HG03139 (cell line): Measurements from ENCODE around the gene TSC1.
A peak's percentile ranks its signal among the peaks of the same experiment; 100 is the strongest.
"Not testable (repeated sequence)": the region's sequence is repeated elsewhere in the genome, so short reads cannot be mapped to it uniquely, and the experiment has no call there.

Experiments
- ATAC-seq: cut with Tn5 transposase; IDR thresholded peaks from one replicate; pipeline ENCODE4 v1.9.1; 2021; ENCODE audit not compliant: unreplicated experiment

The TSC1 gene

GRCh38 chr9:132944294-132945185 is at the start of gene TSC1:
TSS of gene TSC1 (minus strand) at chr9:132944616. CDS start at chr9:132928872, 15,744 bp downstream.
- peak; percentile 57 for ATAC-seq

DNA sequence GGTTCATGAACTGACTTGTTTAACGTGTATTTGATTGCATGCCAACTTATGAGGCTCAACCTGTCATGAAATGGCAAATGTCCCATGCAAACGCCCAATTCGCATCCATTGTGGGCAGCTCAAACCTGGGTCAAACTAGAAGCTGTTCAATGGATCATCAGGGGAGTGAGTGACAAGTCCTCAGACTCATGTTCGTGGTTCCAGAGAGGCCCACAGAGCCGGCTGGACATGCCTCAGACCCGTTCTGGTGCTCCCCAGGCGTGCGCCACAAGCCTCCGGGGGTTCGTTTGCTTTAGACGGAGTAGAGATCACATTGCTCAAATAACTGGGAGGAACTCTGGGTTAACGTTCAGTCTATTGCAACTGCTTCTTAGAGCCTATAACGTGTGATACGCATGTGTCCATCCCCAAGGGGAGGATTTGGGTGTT is 49.1 kb upstream of the TSC1 start:
- no peak for ATAC-seq

DNA sequence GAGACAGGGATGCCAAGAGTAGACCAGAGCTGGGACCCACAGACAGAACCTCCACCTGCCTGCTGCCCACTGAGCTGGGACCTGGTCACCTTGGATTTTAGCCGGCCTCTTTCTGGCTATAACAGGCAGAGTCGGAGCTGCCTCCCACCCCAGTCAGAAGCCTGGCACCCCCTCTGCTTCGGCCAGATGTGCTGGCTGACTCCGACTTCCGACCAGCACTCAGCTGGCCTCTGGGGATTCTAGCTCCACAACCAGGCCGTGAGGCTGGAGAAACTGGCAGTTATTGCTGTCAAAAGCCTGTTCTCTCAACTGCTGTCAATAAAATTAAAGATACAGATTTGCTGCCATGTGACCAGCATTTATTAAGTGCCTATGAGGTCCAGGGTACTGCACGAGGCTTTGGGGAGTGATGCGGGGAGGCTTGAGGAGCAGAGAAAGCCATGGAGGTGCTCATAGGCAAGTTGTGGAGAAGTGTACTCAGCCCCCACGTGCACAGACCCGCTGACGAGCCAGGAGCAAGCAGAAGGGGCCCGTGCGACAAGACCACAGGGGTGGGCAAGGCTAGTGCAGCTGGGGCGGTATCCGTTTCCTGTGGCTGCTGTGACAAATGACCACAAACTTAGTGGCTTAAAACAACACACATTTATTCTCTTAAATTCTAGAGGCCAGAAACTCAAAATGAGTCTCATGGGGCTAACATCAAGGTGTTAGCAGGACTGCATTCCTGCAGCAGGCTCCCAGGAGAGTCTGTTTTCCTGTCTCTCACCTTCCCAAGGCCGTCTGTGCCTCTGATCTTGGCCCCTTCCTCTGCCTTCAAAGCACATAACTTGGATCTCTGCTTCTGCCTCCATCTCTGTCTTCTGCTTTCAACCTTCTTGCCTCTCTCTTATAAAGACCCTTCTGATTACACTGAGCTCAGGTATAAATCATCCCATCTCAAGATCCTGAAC is 47.2 kb upstream of the TSC1 start:
- no peak for ATAC-seq

GRCh38 chr9:132990781-132991180 is 46.4 kb upstream of the TSC1 start:
- ATAC-seq, result no peak

DNA sequence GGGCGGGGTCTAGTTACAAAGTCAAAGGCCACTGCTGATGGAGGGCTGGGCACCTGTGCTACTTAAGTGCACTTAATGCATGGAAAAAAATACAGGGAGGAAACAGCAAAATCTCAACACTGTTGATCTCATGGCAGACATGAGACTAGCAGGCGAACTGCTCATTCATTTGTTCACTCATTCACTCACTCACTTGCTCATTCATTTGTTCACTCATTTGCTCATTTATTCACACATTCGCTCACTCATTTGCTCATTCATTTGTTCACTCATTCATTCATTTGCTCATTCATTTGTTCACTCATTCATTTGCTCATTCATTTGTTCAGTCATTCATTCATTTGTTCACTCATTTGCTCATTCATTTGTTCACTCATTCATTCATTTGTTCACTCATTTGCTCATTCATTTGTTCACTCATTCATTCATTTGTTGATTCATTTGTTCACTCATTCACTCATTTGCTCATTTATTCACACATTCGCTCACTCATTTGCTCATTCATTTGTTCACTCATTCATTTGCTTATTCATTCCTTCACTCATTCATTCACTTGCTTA is 45.7 kb upstream of the TSC1 start:
- not testable (repeated sequence) for ATAC-seq

DNA sequence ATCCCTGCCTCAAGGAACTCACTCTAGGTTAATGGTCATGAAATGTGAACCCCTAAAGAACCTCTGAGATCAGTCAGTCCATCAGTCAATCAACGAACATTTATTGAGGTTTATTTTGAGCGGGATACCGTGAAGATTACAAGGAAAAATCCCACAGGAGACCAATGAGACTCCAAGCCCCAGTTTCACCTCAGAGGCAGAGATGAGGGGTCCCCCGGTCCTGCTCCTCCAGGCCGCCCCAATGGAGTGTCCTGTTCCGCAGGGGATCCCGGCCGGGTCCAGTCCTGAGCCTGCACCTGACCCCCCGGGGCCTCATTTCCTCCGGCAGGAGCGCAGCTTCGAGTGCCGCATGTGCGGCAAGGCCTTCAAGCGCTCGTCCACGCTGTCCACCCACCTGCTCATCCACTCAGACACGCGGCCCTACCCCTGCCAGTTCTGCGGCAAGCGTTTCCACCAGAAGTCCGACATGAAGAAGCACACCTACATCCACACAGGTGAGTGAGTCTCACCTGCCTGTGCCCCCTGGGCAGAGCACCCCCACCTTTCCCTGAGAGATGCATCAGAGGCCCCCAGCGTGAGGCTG is 45.1 kb upstream of the TSC1 start:
- ATAC-seq, result no peak

DNA sequence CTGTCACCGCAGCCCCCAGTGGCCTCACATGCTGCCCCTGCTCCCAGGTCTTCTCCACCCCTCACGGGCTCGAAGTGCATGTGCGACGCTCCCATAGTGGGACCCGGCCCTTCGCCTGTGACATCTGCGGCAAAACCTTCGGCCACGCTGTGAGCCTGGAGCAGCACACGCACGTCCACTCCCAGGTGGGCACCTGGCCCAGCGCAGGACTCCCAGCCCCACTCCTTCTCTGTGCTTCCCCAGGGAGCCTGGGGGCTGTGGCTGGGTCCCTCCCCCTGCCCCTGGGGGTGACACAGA is 44.5 kb upstream of the TSC1 start:
- no peak for ATAC-seq

DNA sequence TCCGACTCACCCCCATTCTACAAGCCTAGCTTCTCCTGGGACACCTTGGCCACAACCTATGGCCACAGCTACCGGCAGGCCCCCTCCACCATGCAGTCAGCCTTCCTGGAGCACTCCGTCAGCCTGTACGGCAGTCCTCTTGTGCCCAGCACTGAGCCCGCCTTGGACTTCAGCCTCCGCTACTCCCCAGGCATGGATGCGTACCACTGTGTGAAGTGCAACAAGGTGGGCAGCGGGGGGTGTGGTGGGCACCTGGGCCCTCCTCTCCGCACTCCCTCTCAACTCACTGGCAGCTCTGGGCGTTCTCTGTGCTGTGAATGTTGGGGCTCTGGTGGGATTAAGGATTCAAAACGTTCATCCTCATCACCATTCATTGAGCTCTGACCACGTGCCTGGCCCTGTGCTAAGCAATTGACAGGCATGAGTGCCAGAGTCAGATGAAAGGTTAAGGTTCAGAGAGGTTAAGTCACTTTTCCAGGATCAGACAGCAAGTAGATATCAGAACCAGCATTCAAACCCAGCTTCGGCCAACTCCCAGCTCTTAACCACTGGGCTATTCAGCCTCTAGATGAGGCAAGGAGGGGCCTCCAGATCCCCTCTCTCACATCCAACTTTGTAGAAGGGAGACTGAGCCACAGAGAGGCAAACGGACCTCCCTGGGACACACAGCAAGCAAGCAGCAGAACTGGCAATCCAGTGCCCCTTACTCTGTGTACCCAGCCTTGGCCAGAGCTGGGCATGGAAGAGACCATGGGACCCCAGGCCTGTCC is 44.0 kb upstream of the TSC1 start:
- ATAC-seq, result no peak

DNA sequence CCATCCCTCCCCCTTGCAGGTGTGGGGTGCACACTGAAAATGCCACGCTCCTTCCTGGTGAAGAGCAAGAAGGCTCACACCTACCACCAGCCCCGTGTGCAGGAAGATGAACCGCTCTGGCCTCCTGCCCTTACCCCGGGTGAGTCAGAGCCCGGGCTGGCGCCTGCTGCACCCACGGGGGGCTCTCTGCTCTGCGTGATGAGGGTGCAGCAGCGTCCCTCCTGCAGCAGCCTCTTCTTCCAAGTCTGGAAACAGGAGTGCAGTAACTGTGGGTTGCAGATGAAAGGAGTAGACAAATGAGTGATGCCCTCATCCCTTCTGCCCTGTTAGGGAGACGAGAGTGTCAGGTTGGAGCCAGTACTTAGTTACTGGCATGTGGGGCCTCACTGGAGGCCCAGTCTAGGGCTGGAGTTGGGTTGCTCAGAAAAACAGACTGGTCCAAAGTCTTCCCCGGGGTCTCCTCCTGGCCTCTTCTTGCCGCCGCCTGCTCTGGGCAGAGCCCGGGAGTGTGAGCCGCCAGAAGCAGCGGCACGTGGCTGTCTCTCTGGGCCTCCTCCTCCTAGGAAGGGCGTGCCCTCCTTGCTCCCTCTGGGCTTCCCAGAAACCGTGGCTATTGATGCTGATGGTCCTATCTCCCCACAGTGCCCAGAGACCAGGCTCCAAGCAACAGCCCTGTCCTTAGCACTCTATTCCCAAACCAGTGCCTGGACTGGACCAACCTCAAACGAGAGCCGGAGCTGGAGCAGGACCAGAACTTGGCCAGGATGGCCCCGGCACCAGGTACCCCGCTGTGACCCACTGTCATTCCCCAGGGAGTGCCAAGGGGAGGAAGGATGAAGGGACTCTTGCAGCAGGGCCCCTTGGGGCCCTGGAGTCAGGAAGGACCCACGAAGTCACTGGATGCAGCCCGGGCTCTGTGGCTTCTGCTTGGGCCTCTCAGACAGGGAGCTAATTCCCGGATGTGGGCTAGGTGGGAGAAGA is 42.5 kb upstream of the TSC1 start:
- ATAC-seq, result no peak

DNA sequence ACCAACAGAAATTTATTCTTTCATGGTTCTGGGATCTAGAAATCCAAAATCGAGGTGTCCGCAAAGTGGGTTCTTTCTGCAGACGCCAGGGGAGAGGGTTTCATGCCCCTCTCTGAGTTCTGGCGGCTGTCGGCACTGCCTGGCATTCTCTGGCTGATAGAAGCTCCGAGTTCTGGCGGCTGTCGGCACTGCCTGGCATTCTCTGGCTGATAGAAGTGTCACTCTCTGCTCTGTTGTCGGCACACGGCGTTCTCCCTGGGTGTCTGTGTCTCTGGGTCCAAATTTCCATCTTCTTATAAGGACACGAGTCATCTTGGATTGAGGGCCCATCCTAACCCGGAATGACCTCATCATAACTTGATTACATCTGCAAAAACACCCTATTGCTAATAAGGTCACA is 41.7 kb upstream of the TSC1 start:
- no peak for ATAC-seq

DNA sequence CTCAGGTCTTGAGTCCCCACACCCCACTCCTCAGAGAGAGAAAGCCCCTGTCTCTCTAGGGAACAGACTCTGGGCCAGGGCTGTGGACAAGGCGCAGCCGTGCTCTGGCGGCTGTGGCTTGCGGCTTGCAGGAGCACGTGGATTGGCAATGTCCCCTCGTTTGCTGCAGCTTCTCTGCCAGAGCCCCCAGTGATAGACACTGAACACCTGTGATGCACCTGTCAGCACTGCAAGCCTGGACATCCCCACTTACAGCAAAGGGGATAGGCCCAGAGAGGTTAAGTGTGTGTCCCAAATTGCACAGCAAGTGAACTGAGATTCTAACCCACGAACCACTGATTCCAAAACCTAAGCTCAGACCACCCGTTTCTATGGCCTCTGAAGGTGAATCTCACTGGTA is 41.1 kb upstream of the TSC1 start:
- no peak for ATAC-seq

- ATAC-seq, result no peak
Observed at GRCh38 chr9:132985071-132985350, 40.6 kb upstream of the TSC1 start.

GRCh38 chr9:132984202-132985070 is 40.0 kb upstream of the TSC1 start:
- ATAC-seq, result no peak

GRCh38 chr9:132983491-132984201 is 39.2 kb upstream of the TSC1 start:
- ATAC-seq, result no peak

DNA sequence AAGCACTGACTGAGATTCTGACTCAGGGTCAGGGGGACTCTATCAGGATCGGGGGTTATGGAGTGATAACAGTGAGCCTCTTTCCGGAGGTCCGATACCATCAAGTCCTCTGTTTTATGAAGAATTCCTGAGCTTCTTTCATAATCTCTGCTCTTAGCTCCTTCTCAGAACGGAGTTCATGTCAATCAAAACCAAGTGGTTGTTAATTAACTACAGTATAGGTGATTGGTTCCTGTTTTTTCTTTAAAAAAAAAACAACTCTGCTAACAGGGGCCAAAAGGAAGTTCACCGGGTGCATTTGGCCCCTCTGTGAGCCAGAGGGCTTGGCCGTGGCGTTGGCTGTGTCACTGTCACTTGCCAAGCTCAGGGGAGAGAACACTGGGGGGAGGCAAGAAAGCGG is 38.0 kb upstream of the TSC1 start:
- ATAC-seq, result peak; percentile 62

DNA sequence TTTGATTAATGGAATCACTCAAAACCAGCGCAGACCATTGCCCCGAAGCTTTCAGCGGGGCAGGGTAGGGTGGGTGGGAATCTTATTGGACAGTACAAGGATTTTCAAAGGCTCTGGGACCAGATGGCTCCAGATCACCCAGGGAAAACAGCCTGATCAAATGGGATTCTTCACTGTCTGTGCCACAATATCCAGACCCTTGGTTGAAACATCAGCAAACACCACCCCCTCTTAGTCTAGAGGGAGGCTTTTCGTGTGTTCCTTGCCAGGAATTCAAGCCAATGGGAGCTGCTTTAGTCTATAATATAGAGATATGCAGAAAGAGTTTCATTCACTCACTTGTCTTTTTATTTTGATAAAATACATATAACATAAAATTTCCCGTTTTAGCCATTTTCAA is 35.7 kb upstream of the TSC1 start:
- no peak for ATAC-seq

DNA sequence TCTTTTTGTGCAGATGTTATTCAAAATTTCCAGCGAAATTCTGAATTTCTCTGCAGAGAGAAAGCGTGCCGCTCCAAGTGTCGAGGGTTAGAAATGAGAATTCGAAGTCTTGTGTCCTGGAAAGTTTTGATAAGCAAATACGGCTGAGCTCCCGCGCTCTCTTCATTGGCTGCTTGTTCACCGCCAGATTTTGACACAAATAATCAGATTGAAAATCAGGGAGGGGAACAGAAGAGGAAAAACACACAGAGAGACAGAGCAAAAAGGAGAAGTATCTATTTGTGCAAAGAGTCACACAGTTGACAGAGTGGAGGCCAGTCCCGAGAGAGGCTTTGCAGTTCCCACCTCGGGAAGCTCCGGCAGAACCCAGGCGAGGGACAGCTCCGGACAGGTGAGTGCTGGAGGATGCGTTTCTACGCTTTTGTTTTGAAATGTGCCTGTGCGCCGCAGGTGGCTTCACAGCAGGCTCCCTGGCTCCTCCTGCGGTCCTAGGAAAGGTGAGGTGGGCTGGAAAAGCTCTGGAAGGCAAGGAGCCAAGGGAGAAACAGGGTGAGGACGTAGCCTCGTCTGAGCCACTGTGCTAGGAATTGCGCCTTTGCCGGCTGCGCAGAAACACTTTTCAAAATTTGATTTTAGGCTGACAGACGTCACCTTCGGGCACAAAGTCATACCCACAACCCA is 34.2 kb upstream of the TSC1 start, which contains the start of gene GFI1B:
Gene GFI1B, plus strand, starts transcription at position 244 of the 681 bp plus-strand sequence. CDS start 7,985 bp downstream, outside the sequence.
- no peak for ATAC-seq
